Kidney (tissue), 14 donors: ENCODE data around the gene ALDH1L1. TPM values are rescaled to one million over a fixed set of nuclear protein-coding genes. Genes with fewer than 3 reads are reported as not detected.
A peak's percentile ranks its signal among the peaks of the same experiment; 100 is the strongest.

Experiments
- DNase-seq, 5 donors: peaks; one replicate each; pipeline ENCODE4 v3.0.0-alpha.2; 2013 to 2020
- FAIRE-seq: peaks from 2 replicates; lab custom pipeline; 2012; peaks lifted over from hg19 to GRCh38; lab: Jason Lieb, UNC
- H3K27ac ChIP-seq, 2 donors: one replicate each; pipeline ENCODE4 v1.7.0; 2013; ENCODE audit warnings: low read depth in 2 of 2, low read length in 2 of 2, inconsistent platforms in 1 of 2
- H3K27me3 ChIP-seq: one replicate; pipeline ENCODE4 v1.7.1; 2013; ENCODE audit warnings: low read length, inconsistent platforms; ENCODE audit not compliant: control insufficient read depth, insufficient read depth
- H3K36me3 ChIP-seq, 3 donors: one replicate each; pipeline versions ENCODE4 v1.7.0 to v1.7.1; 2013; ENCODE audit warnings: low read length in 3 of 3, control low read depth in 1 of 3, inconsistent platforms in 1 of 3; ENCODE audit not compliant: insufficient read depth in 3 of 3, control insufficient read depth in 2 of 3
- H3K4me1 ChIP-seq, 3 donors: one replicate each; pipeline versions ENCODE4 v1.7.0 to v1.7.1; 2013; ENCODE audit warnings: low read length in 3 of 3, inconsistent platforms in 1 of 3, low read depth in 1 of 3; ENCODE audit not compliant: control insufficient read depth in 2 of 3, insufficient read depth in 2 of 3
- H3K4me3 ChIP-seq, 3 donors: one replicate each; pipeline versions ENCODE4 v1.7.0 to v1.8.1; 2013; ENCODE audit warnings: low read length in 3 of 3, control low read depth in 1 of 3, inconsistent platforms in 1 of 3
- H3K9ac ChIP-seq, 3 donors: one replicate each; pipeline versions ENCODE4 v1.7.0 to v1.7.1; 2013; ENCODE audit warnings: low read length in 3 of 3, control low read depth in 1 of 3, inconsistent platforms in 1 of 3
- H3K9me3 ChIP-seq, 3 donors: one replicate each; pipeline versions ENCODE4 v1.7.0 to v1.7.1; 2013; ENCODE audit warnings: low read length in 3 of 3, control low read depth in 1 of 3, inconsistent platforms in 1 of 3; ENCODE audit not compliant: control insufficient read depth in 2 of 3, insufficient read depth in 1 of 3
- intact Hi-C: fragments of 100-400 bp; cut with DNase I; formaldehyde crosslinking; loops from one replicate; pipeline ENCODE4 v1.11.1; 2022
- polyA plus RNA-seq: library from polyadenylated mRNA; stranded (reverse); fragments of 350-450 nt; fragmentation: Illumina TruSeq; extraction: RNeasy Lipid Tissue Mini Kit (QIAGEN cat#74804); gene quantifications from one replicate; pipeline ENCODE4 v1.2.3, GENCODE V29; 2014; ENCODE audit warnings: low read depth, low replicate concordance; ENCODE audit not compliant: insufficient read depth
- total RNA-seq: library from RNA; stranded (reverse); fragmentation: NEBNext Ultra II Directional; extraction: Animal tissue kit (Norgen Biotek cat#: 25700); gene quantifications from one replicate; pipeline ENCODE4 v1.2.1, GENCODE V29; 2021
- TF ChIP-seq, protein P1 (sequence below): IDR thresholded peaks from 3 replicates; pipeline ENCODE4 v1.5.1; 2012; ENCODE audit warnings: mild to moderate bottlenecking, moderate library complexity, borderline replicate concordance; ENCODE audit not compliant: insufficient read depth; ENCODE audit errors: extremely low read depth
- donor health status: control.
- donor health status: control.
- donor health status: control.
- donor health status: control.
- donor health status: control.
- donor health status: DM: yes; HTN: yes; CAD: no.
- donor health status: Normal renal cell carcinoma (clear cell type).

ALDH1L1 gene
- total and polyA plus RNA-seq, 2 donors from 2014 or later, result 60.0 to 199 TPM

DNA sequence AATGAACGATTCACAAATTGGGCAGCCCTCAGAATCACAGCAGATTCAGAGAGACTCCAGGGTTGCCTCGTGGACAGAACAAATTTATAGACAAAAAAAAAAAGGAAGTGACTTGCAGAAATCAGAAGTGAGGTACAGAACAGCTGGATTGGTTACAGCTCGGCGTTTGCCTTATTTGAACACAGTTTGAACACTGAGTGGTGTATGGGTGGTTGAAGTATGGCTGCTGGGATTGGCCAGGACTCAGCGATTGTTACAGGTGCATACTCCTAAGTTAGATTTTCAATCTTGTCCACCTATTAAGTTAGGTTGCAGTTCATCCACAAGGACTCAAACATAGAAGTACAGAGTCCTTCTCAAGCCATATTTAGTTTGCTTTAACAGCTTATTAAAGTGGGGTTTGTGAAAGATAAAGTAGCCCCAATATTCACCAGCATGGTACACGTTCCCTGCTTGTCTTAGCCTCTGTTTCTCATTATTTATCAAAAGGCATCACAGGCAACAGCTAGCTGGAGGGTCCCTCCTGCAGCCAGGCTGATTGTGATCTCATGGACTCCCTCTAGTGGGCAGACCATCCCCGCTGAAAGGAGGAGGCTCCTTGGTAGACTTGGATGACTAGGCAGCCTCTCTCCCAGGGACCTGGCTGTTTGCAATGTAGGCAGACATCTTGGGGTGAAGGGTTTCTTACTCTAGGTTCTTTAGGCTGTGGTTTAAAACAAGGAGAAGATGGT, 17.6 kb upstream of the ALDH1L1 start:
- H3K36me3 ChIP-seq, result no peaks in the 10 kb centered on the region
- H3K27me3 ChIP-seq, result no peaks in the 10 kb centered on the region
- no peaks in the 10 kb centered on the region for H3K9me3 ChIP-seq
- intact Hi-C loops, result no loop called here
- no peak overlapping the region for H3K9ac ChIP-seq
- H3K27ac ChIP-seq, result peak overlapping the region in 1 of 2 donors; percentile 28
- DNase-seq, result peak; percentile 65 to 78 (median 71)
- H3K4me1 ChIP-seq, result peaks cover 0 to 4% (median 0%) of the 10 kb centered on the region in 3 donors
- TF ChIP-seq, protein P1, sequence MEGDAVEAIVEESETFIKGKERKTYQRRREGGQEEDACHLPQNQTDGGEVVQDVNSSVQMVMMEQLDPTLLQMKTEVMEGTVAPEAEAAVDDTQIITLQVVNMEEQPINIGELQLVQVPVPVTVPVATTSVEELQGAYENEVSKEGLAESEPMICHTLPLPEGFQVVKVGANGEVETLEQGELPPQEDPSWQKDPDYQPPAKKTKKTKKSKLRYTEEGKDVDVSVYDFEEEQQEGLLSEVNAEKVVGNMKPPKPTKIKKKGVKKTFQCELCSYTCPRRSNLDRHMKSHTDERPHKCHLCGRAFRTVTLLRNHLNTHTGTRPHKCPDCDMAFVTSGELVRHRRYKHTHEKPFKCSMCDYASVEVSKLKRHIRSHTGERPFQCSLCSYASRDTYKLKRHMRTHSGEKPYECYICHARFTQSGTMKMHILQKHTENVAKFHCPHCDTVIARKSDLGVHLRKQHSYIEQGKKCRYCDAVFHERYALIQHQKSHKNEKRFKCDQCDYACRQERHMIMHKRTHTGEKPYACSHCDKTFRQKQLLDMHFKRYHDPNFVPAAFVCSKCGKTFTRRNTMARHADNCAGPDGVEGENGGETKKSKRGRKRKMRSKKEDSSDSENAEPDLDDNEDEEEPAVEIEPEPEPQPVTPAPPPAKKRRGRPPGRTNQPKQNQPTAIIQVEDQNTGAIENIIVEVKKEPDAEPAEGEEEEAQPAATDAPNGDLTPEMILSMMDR, result peak; percentile 68
- peak overlapping the region in 2 of 3 donors; percentile 23 to 45 for H3K4me3 ChIP-seq
- no peak for FAIRE-seq

DNA sequence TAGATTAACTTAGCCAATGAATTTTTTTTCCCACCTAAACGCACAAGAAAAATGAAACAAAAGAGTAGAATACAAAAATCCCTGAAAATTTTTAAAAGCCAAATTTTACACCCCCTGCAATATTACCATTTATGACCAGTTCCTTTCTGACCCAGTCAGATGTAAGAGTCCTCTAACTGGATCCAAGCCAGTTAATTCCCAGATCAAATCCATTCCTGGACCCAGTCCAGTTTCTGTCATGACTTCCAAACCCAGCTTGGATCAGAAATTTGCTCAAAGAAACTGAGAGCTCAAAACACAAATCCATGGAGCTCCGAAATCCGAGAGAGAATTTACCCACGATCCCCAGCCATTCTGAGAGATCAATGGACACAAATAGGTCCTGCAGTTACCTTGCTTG, 17.0 kb upstream of the ALDH1L1 start:
- intact Hi-C loops, result no loop called here
- TF ChIP-seq, protein P1, result no peak
- Histone ChIP-seq H3K4me3 (peak overlapping the region in 2 of 3 donors; percentile 23 to 45), H3K27me3 (no peaks in the 10 kb centered on the region), H3K4me1 (peaks cover 0 to 4% (median 0%) of the 10 kb centered on the region in 3 donors), H3K36me3 (no peaks in the 10 kb centered on the region), H3K27ac (peak overlapping the region in 1 of 2 donors; percentile 37), H3K9me3 (no peaks in the 10 kb centered on the region), H3K9ac (no peak overlapping the region)
- DNase-seq, result no peak
- no peak for FAIRE-seq

DNA sequence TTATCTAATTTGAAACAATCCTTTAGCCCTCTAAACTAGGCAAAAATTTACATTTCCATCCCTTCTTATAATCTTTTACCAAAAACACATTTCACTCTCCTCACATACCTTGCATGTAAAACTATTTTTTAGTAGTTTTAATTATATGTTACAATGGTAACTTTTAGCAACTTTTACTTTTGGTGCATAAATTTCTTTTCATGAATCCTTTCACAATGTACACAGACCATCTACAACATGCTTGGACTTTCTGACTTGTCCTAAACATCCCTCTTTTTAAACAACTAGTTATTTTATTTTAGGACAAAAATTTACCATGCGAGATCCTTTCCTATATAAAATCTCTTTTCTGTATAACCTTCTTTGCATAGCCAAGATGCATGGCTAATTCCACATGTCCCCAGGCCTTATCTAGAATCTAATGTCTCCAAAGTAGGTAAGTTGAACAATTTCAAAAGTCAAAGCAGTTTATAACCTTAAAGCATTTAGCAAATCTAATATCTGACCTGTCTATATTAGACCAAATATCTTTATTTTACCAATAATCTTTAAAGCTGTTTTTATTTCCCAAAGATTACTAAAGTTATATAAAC, 14.4 kb upstream of the ALDH1L1 start:
- Histone ChIP-seq H3K27ac (no peak overlapping the region), H3K36me3 (no peaks in the 10 kb centered on the region), H3K4me3 (no peak overlapping the region), H3K9me3 (no peaks in the 10 kb centered on the region), H3K4me1 (peaks cover 0 to 3% (median 1%) of the 10 kb centered on the region in 3 donors), H3K9ac (no peak overlapping the region), H3K27me3 (no peaks in the 10 kb centered on the region)
- DNase-seq (peak in 1 of 5 donors; percentile 36), FAIRE-seq (no peak)
- TF ChIP-seq, protein P1, result no peak
- intact Hi-C loops, result no loop called here
